DND-41 (cell line): ENCODE results near the gene ATP2B1.
"Not testable (repeated sequence)": the region's sequence is repeated elsewhere in the genome, so short reads cannot be mapped to it uniquely, and the experiment has no call there.

Source experiments
- ATAC-seq: fragments of 200-7000 bp; cut with Tn5 transposase; 3 replicates; pipeline ENCODE4 v1.9.1; 2021; ENCODE audit warnings: low read depth; ENCODE audit not compliant: insufficient read depth
- DNase-seq: peaks from one replicate; pipeline ENCODE4 v3.0.0-alpha.2; 2020
- H2AFZ ChIP-seq: 2 replicates; pipeline ENCODE4 v1.6.0; 2012; ENCODE audit warnings: low read depth, low read length
- H3K27ac ChIP-seq: 2 replicates; pipeline ENCODE4 v1.5.1; 2012; ENCODE audit warnings: low read length, inconsistent platforms
- H3K27me3 ChIP-seq: fragments of 200-600 bp; sonication (generic); 2 replicates; pipeline ENCODE4 v1.6.0; 2012; ENCODE audit warnings: low read length, mild to moderate bottlenecking, inconsistent platforms; ENCODE audit not compliant: insufficient read depth, poor library complexity
- H3K36me3 ChIP-seq: 2 replicates; pipeline ENCODE4 v1.5.1; 2012; ENCODE audit warnings: low read length, inconsistent platforms; ENCODE audit not compliant: insufficient read depth
- H3K4me1 ChIP-seq: 2 replicates; pipeline ENCODE4 v1.5.1; 2012; ENCODE audit warnings: mild to moderate bottlenecking, low read length; ENCODE audit not compliant: insufficient read depth
- H3K4me2 ChIP-seq: 2 replicates; pipeline ENCODE4 v1.6.0; 2012; ENCODE audit warnings: mild to moderate bottlenecking, moderate library complexity, low read length, inconsistent platforms; ENCODE audit not compliant: insufficient read depth
- H3K4me3 ChIP-seq, 2 experiments: fragments of 200-600 bp in 1 of 2; shearing (Covaris generic) in 1 of 2; 2 replicates each; pipeline ENCODE4 v1.5.1; 2012 to 2016; ENCODE audit warnings: inconsistent platforms in 2 of 2, low read length in 2 of 2, mild to moderate bottlenecking in 2 of 2, low read depth in 1 of 2, moderate library complexity in 1 of 2
- H3K79me2 ChIP-seq: 2 replicates; pipeline ENCODE4 v1.6.0; 2012; ENCODE audit warnings: low read length, inconsistent platforms; ENCODE audit not compliant: insufficient read depth
- H3K9ac ChIP-seq: 2 replicates; pipeline ENCODE4 v1.6.0; 2012; ENCODE audit warnings: low read depth, mild to moderate bottlenecking, inconsistent platforms, low read length, moderate library complexity
- H3K9me3 ChIP-seq: 2 replicates; pipeline ENCODE4 v1.5.1; 2012; ENCODE audit warnings: low read length, moderate library complexity, mild to moderate bottlenecking, inconsistent platforms; ENCODE audit not compliant: insufficient read depth, severe bottlenecking
- H4K20me1 ChIP-seq: 2 replicates; pipeline ENCODE4 v1.6.0; 2012; ENCODE audit warnings: low read length; ENCODE audit not compliant: insufficient read depth
- EZH2 ChIP-seq: IDR thresholded peaks from 3 replicates; pipeline ENCODE4 v1.6.1; 2012; ENCODE audit warnings: borderline replicate concordance, low read depth, mild to moderate bottlenecking, moderate library complexity, low read length, inconsistent platforms; ENCODE audit not compliant: severe bottlenecking
- TF ChIP-seq, protein P1 (sequence below): IDR thresholded peaks from 2 replicates; pipeline ENCODE4 v1.5.1; 2012; ENCODE audit warnings: borderline replicate concordance, low read length, moderate library complexity, mild to moderate bottlenecking; ENCODE audit not compliant: poor library complexity, severe bottlenecking; ENCODE audit errors: extremely low read depth

ATP2B1 gene

DNA sequence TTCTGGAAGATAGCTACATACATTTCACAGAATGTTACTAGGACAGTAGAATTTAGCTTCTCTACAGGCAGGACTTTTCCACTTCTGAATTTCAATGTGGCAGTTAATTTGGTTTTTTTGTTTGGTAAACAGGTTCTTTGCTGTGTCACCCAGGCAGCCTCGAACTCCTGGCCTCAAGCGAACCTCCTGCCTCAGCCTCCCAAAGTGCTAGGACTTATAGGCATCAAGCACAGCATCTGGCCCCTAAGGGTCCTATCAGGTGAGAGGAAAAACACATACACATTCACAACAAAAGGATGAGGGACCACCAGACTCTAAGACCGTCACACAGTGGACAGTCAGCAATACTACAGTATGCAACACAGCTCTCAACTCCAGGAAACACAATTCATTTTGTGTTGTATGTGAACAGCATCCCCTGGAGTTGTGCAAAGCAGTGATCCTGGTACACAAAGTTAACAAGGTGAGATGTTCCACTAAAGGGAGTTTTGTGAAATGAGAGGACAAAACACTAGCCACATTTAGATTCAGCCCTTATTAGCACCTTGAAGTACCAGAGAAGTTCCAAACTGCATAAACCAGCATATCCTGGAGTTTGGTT is 6.9 kb downstream of the ATP2B1 start:
- no peak overlapping the region for H3K27ac ChIP-seq
- no peaks in the 10 kb centered on the region for H3K36me3 ChIP-seq
- no peak overlapping the region for H3K4me3 ChIP-seq
- H3K79me2 ChIP-seq = peaks cover 87% of the 10 kb centered on the region
- no peak for TF ChIP-seq EZH2
- TF ChIP-seq, protein P1, sequence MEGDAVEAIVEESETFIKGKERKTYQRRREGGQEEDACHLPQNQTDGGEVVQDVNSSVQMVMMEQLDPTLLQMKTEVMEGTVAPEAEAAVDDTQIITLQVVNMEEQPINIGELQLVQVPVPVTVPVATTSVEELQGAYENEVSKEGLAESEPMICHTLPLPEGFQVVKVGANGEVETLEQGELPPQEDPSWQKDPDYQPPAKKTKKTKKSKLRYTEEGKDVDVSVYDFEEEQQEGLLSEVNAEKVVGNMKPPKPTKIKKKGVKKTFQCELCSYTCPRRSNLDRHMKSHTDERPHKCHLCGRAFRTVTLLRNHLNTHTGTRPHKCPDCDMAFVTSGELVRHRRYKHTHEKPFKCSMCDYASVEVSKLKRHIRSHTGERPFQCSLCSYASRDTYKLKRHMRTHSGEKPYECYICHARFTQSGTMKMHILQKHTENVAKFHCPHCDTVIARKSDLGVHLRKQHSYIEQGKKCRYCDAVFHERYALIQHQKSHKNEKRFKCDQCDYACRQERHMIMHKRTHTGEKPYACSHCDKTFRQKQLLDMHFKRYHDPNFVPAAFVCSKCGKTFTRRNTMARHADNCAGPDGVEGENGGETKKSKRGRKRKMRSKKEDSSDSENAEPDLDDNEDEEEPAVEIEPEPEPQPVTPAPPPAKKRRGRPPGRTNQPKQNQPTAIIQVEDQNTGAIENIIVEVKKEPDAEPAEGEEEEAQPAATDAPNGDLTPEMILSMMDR = peak; percentile 31
- no peak overlapping the region for H3K9ac ChIP-seq
- H4K20me1 ChIP-seq = peaks cover 34% of the 10 kb centered on the region; the same call in 1 of the 2 replicates
- no peak overlapping the region for H3K4me2 ChIP-seq
- H3K27me3 ChIP-seq = no peaks in the 10 kb centered on the region
- DNase-seq = no peak
- no peaks in the 10 kb centered on the region for H3K9me3 ChIP-seq
- no peak overlapping the region for H2AFZ ChIP-seq
- no peak for ATAC-seq
- peaks cover 6% of the 10 kb centered on the region; the same call in 1 of the 2 replicates for H3K4me1 ChIP-seq

DNA sequence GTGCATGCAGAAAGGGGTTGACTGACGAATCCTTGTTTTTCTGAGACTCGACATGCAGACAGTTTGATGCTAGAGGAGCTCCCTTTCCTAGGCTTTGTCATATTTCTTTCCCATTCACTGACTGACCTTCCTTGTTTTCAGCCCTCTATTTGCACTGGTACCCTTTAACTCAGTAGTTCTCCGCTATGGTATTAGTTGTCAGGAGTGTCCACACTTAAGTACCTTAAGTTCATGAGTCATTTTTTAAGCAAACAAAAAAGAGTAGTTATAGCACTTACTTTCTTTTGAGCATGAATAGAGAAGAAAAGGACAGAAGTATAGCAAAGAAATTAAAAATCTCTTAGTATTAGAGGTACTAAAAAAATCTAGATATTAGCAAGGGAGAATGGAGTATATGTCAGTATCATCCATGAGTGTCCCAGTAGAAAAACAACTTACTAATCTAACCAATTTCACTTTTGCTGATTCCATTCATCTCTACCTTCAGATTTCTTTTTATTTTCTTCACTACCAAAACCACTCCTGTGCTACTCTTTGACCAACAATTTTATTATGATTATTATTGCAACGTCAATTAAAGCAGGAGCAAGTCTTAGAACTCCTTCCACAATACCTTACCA is 8.3 kb downstream of the ATP2B1 start:
- Histone ChIP-seq H3K36me3 (no peaks in the 10 kb centered on the region), H4K20me1 (peaks cover 33% of the 10 kb centered on the region; the same call in 1 of the 2 replicates), H3K27me3 (no peaks in the 10 kb centered on the region), H3K9ac (no peak overlapping the region), H3K4me2 (no peak overlapping the region), H3K4me3 (no peak overlapping the region), H3K79me2 (peaks cover 85% of the 10 kb centered on the region), H3K9me3 (no peaks in the 10 kb centered on the region), H3K4me1 (peaks cover 2% of the 10 kb centered on the region; the same call in 1 of the 2 replicates), H3K27ac (no peak overlapping the region), H2AFZ (no peak overlapping the region)
- no peak for DNase-seq
- no peak for TF ChIP-seq EZH2
- TF ChIP-seq, protein P1 = no peak
- ATAC-seq = no peak

DNA sequence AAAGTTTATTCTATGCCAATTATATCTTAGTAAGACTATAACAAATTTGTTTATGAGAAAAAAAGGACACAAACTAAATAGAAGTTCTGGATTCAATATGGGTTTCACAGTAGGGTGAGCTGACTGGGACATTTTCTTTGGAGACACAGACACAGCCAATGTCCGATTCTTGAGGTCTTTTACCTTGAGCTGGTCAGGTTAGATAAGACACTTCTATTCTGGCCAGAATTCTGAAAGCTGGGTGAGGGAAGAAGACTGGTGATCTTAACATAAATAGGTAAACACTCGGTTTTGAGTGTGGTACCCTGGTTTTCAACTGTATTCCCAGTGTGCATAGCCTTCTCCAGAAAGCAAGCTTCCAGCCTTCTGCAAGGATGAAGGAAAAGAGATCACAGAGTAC is 10.0 kb downstream of the ATP2B1 start:
- TF ChIP-seq, protein P1 = no peak
- TF ChIP-seq EZH2 = no peak
- ATAC-seq (no peak), DNase-seq (no peak)
- Histone ChIP-seq H3K4me3 (no peak overlapping the region), H3K36me3 (no peaks in the 10 kb centered on the region), H3K9me3 (no peaks in the 10 kb centered on the region), H3K27ac (no peak overlapping the region), H3K4me1 (no peaks in the 10 kb centered on the region), H3K79me2 (peaks cover 84% of the 10 kb centered on the region), H3K4me2 (no peak overlapping the region), H2AFZ (no peak overlapping the region), H4K20me1 (peaks cover 41% of the 10 kb centered on the region; the same call in 1 of the 2 replicates), H3K9ac (no peak overlapping the region), H3K27me3 (no peaks in the 10 kb centered on the region)

DNA sequence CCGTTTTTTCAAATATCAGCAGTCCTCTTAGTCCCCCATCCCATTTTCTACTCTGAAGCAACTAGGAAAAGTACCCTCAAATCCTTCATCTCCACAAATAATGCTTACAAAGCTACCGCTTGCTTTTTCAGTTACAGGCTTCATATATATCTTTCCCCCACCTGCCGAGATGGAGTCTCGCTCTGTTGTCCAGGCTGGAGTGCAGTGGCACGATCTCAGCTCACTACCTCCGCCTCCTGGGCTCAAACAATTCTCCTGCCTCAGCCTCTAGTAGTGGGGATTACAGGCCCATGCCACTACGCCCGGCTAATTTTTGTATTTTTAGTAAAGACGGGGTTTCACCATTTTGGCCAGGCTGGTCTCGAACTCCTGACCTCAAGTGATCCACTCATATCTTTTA is 10.9 kb downstream of the ATP2B1 start:
- not testable (repeated sequence) for H3K4me2 ChIP-seq, H3K4me1 ChIP-seq, H3K4me3 ChIP-seq, DNase-seq, H3K27ac ChIP-seq, H3K9me3 ChIP-seq, H3K9ac ChIP-seq, H2AFZ ChIP-seq, ATAC-seq, H3K27me3 ChIP-seq, H3K36me3 ChIP-seq
- H4K20me1 ChIP-seq = peaks cover 45% of the 10 kb centered on the region; the same call in 1 of the 2 replicates
- peaks cover 84% of the 10 kb centered on the region for H3K79me2 ChIP-seq
